Heart left ventricle (tissue), 16 donors: Measurements from ENCODE around the gene UBL4A. TPM values are rescaled to one million over a fixed set of nuclear protein-coding genes. Genes with fewer than 3 reads are reported as not detected.

Source experiments
- ATAC-seq, 4 donors: fragments of 200-7000 bp; cut with Tn5 transposase; one replicate each; pipeline ENCODE4 v1.9.1; 2020 to 2022; ENCODE audit warnings: moderate library complexity in 4 of 4, mild to moderate bottlenecking in 3 of 4, moderate number of reproducible peaks in 1 of 4
- DNase-seq, 5 donors: peaks; one replicate each; pipeline ENCODE4 v3.0.0-alpha.2; 2020
- H3K27ac ChIP-seq, 12 donors: fragments of 200-600 bp; sonication (generic) in 4 of 12; one replicate each; pipeline versions ENCODE4 v1.5.0 to v1.8.0; 2016 to 2022; ENCODE audit warnings: mild to moderate bottlenecking in 2 of 12
- H3K27me3 ChIP-seq, 9 donors: fragments of 200-600 bp; sonication (generic) in 2 of 9; one replicate each; pipeline versions ENCODE4 v1.5.1 to v1.8.0; 2016 to 2022; ENCODE audit warnings: mild to moderate bottlenecking in 3 of 9
- H3K36me3 ChIP-seq, 9 donors: fragments of 200-600 bp; sonication (generic) in 2 of 9; one replicate each; pipeline versions ENCODE4 v1.5.0 to v1.8.0; 2018 to 2022; ENCODE audit warnings: mild to moderate bottlenecking in 2 of 9
- H3K4me1 ChIP-seq, 12 donors: fragments of 200-600 bp; sonication (generic) in 4 of 12; one replicate each; pipeline versions ENCODE4 v1.5.0 to v1.8.0; 2016 to 2022; ENCODE audit warnings: mild to moderate bottlenecking in 3 of 12
- H3K4me3 ChIP-seq, 12 donors: fragments of 200-600 bp; sonication (generic) in 4 of 12; one replicate each; pipeline versions ENCODE4 v1.5.0 to v1.8.0; 2017 to 2022; ENCODE audit warnings: mild to moderate bottlenecking in 9 of 12, moderate library complexity in 4 of 12
- H3K9me3 ChIP-seq, 12 donors: fragments of 200-600 bp; sonication (generic) in 4 of 12; one replicate each; pipeline versions ENCODE4 v1.5.0 to v1.8.0; 2016 to 2022; ENCODE audit warnings: mild to moderate bottlenecking in 1 of 12
- CTCF ChIP-seq, 12 donors: fragments of 200-600 bp; sonication (generic) in 4 of 12; IDR thresholded peaks; one replicate each; pipeline versions ENCODE4 v1.5.0 to v1.8.0; 2018 to 2022; ENCODE audit warnings: antibody characterized with exemption in 12 of 12, mild to moderate bottlenecking in 5 of 12
- POLR2A ChIP-seq, 2 donors: fragments of 450-650 bp; IDR thresholded peaks; one replicate each; pipeline ENCODE4 v1.6.1; 2017; ENCODE audit warnings: antibody characterized with exemption in 2 of 2, mild to moderate bottlenecking in 2 of 2, moderate library complexity in 2 of 2
- WGBS, 4 donors: extraction: QIAGEN DNeasy Blood & Tissue Kit in 2 of 4; methylation state at CpG; one replicate each; pipeline versions ENCODE4 v1.1.5 to v1.1.7; 2013 to 2018; 5-methylcytosine and 5-hydroxymethylcytosine counted together
- intact Hi-C, 10 donors: fragments of 100-400 bp; cut with DNase I; formaldehyde crosslinking; loops; one replicate each; pipeline versions ENCODE4 v1.11.1 to v1.14.2; 2022
- polyA plus RNA-seq, 2 donors: library from polyadenylated mRNA; stranded (reverse); fragments of 200-250 nt; gene quantifications; one replicate each; pipeline ENCODE4 v1.2.3, GENCODE V29; 2013
- total RNA-seq, 9 donors: library from RNA; depleted of rRNA in 2 of 9; stranded (reverse); fragments of >200 nt in 2 of 9; fragmentation: NEBNext Ultra II Directional in 3 of 9; extraction: Animal tissue kit (Norgen Biotek cat#: 25700) in 3 of 9; gene quantifications; one replicate each; pipeline versions ENCODE4 v1.1.0 to v1.2.4, GENCODE V29; 2016 to 2023
- donor health status: ischemic (EF 13 %, LVEDD 7.1; RV severe dilation, severe dysfunction).
- donor health status: healthy with polysubstance abuse.
- donor health status: DM: no; HTN: yes; CAD: no.
- donor health status: DM: no; HTN: no; CAD: no.
- donor health status: ischemic (EF 25% LVEDD 6.9; RV normal size, moderate dysfunction).
- donor health status: ischemic (EF 25% LVEDD 5.7; RV mildly dilated, moderate dysfunction).
- donor health status: healthy.
- donor health status: DM: yes; HTN: yes; CAD: no.
- donor health status: ischemic (EF 35%, LVEDD 5.7; RV mildly dilated, moderate dysfunction).
- donor health status: nonischemic (EF 11% LVEDD 7.7; RV severe dilation, severe dysfunction).
- donor health status: DM: yes; HTN: yes; CAD: no.
- donor health status: PGD.
- donor health status: ischemic (EF 29% LVEDD 5.4; RV normal size, mild dysfunction).
- donor health status: nonischemic (EF 23%, LVEDD 6.1; RV moderate dilation, normal function).

Gene UBL4A
- total and polyA plus RNA-seq, 11 donors = 34.6 to 92.8 (median 53.7) TPM

- Histone ChIP-seq H3K4me3 (no peak overlapping the region), H3K36me3 (peaks cover 0 to 29% (median 10%) of the 10 kb centered on the region in 9 donors), H3K27ac (no peak overlapping the region), H3K9me3 (peaks cover 0 to 10% (median 0%) of the 10 kb centered on the region in 12 donors), H3K4me1 (peaks cover 0 to 5% (median 0%) of the 10 kb centered on the region in 12 donors), H3K27me3 (peaks cover 0 to 3% (median 0%) of the 10 kb centered on the region in 9 donors)
- intact Hi-C loops = no loop called here
- no peak for DNase-seq
- TF ChIP-seq CTCF (IDR thresholded peaks at IDR 0.05) = no peak
- no peak for TF ChIP-seq POLR2A (IDR thresholded peaks at IDR 0.05)
- WGBS, 4 donors = 87 to 95% (median 92%) methylated on average over 21 to 37 of the region's 37 CpGs
- ATAC-seq = peak in 1 of 4 donors; percentile 29
Measured at GRCh38 chrX:154506483-154507332, 20.3 kb upstream of the UBL4A start.

GRCh38 chrX:154505734-154506133, 19.3 kb upstream of the UBL4A start:
- H3K4me3 ChIP-seq = no peak overlapping the region
- ATAC-seq (no peak), DNase-seq (no peak)
- intact Hi-C loops = no loop called here
- 72 to 85% (median 77%) methylated on average over 5 to 12 of the region's 12 CpGs for WGBS, 4 donors
- H3K4me1 ChIP-seq = no peaks in the 10 kb centered on the region
- TF ChIP-seq POLR2A (IDR thresholded peaks at IDR 0.05) (no peak), CTCF (IDR thresholded peaks at IDR 0.05) (no peak)
- H3K36me3 ChIP-seq = peaks cover 0 to 29% (median 10%) of the 10 kb centered on the region in 9 donors
- H3K9me3 ChIP-seq = peaks cover 0 to 10% (median 0%) of the 10 kb centered on the region in 12 donors
- peaks cover 0 to 3% (median 0%) of the 10 kb centered on the region in 9 donors for H3K27me3 ChIP-seq
- no peak overlapping the region for H3K27ac ChIP-seq

GRCh38 chrX:154502989-154503388, 16.6 kb upstream of the UBL4A start:
- ATAC-seq = no peak
- 84 to 92% (median 86%) methylated on average over 3 of the region's 3 CpGs for WGBS, 4 donors

More at GRCh38 chrX:154502989-154503388, 16.6 kb upstream of the UBL4A start:
- Histone ChIP-seq H3K36me3 (peaks cover 0 to 20% (median 8%) of the 10 kb centered on the region in 9 donors), H3K4me1 (no peaks in the 10 kb centered on the region), H3K27ac (no peak overlapping the region), H3K9me3 (no peaks in the 10 kb centered on the region), H3K27me3 (no peaks in the 10 kb centered on the region), H3K4me3 (no peak overlapping the region)
- DNase-seq = no peak
- intact Hi-C loops = no loop called here
- no peak for TF ChIP-seq POLR2A (IDR thresholded peaks at IDR 0.05)
- no peak for TF ChIP-seq CTCF (IDR thresholded peaks at IDR 0.05)
